Thoracic aorta (tissue), 2 donors: ENCODE measurements around the gene GEN1. TPM values are rescaled to one million over a fixed set of nuclear protein-coding genes. Genes with fewer than 3 reads are reported as not detected.

Experiments
- ATAC-seq: fragments of 150-250 bp; one replicate; pipeline ENCODE4 v1.8.0; 2017; ENCODE audit warnings: low read depth; ENCODE audit not compliant: insufficient number of reproducible peaks, low FRiP score
- DNase-seq: peaks from one replicate; pipeline ENCODE4 v3.0.0-alpha.2; 2020; ENCODE audit warnings: low spot score
- H3K27ac ChIP-seq, 2 donors: fragments of 200-600 bp; sonication (generic); 1 replicate in 1 of 2; 2 replicates in 1 of 2; pipeline ENCODE4 v1.5.1; 2016; ENCODE audit warnings: mild to moderate bottlenecking in 2 of 2, moderate library complexity in 2 of 2
- H3K27me3 ChIP-seq: fragments of 200-600 bp; sonication (generic); replicated peaks from 2 replicates; pipeline ENCODE4 v1.6.0; 2016; ENCODE audit warnings: mild to moderate bottlenecking; ENCODE audit not compliant: insufficient read depth
- H3K36me3 ChIP-seq: fragments of 200-600 bp; sonication (generic); one replicate; pipeline ENCODE4 v1.5.1; 2016
- H3K4me1 ChIP-seq, 2 donors: fragments of 200-600 bp; sonication (generic); 1 replicate in 1 of 2; 2 replicates in 1 of 2; pipeline versions ENCODE4 v1.5.1 to v1.6.0; 2016; ENCODE audit warnings: low read depth in 2 of 2, mild to moderate bottlenecking in 1 of 2; ENCODE audit not compliant: control insufficient read depth in 1 of 2
- H3K4me3 ChIP-seq: fragments of 200-600 bp; sonication (generic); 2 replicates; pipeline ENCODE4 v1.5.1; 2016; ENCODE audit warnings: mild to moderate bottlenecking
- H3K9me3 ChIP-seq: fragments of 200-600 bp; sonication (generic); 2 replicates; pipeline ENCODE4 v1.5.1; 2016
- total RNA-seq, 2 donors: library from RNA; depleted of rRNA; stranded (reverse); fragments of >200 nt; gene quantifications; one replicate each; pipeline versions ENCODE4 v1.1.0 to v1.2.3, GENCODE V29; 2016
- TF ChIP-seq, protein P1 (sequence below): fragments of 200-600 bp; sonication (generic); IDR thresholded peaks from one replicate; pipeline ENCODE4 v1.5.1; 2019; ENCODE audit warnings: antibody characterized with exemption

The GEN1 gene
- total RNA-seq, 2 donors from 2014 or later, result 3.7 to 4.9 TPM

DNA sequence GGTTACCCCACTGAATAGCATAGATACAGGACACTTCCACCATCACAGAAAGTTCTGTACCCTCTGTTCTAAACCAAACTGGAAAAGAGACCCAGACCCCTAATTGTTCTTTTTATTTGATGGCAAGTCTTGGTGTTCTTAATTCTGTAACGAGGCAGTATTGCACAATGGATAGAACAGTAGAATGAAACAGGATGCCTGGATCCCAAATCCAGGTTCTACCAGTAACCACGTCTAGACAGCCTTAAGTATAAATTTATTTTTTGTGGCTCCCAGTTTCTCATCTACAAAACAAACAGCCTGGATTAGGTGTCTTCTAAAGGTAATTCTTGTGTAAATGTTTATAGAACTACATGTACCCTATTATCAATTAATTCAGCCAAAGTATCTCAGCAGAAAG lies 24.1 kb upstream of the GEN1 start:
- no peaks in the 10 kb centered on the region for H3K9me3 ChIP-seq
- peaks cover 12% of the 10 kb centered on the region for H3K36me3 ChIP-seq
- no peak overlapping the region for H3K4me3 ChIP-seq
- DNase-seq (no peak), ATAC-seq (no peak)
- H3K4me1 ChIP-seq, result no peaks in the 10 kb centered on the region
- TF ChIP-seq, protein P1, sequence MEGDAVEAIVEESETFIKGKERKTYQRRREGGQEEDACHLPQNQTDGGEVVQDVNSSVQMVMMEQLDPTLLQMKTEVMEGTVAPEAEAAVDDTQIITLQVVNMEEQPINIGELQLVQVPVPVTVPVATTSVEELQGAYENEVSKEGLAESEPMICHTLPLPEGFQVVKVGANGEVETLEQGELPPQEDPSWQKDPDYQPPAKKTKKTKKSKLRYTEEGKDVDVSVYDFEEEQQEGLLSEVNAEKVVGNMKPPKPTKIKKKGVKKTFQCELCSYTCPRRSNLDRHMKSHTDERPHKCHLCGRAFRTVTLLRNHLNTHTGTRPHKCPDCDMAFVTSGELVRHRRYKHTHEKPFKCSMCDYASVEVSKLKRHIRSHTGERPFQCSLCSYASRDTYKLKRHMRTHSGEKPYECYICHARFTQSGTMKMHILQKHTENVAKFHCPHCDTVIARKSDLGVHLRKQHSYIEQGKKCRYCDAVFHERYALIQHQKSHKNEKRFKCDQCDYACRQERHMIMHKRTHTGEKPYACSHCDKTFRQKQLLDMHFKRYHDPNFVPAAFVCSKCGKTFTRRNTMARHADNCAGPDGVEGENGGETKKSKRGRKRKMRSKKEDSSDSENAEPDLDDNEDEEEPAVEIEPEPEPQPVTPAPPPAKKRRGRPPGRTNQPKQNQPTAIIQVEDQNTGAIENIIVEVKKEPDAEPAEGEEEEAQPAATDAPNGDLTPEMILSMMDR, result no peak
- H3K27ac ChIP-seq, result no peak overlapping the region
- no peaks in the 10 kb centered on the region for H3K27me3 ChIP-seq

DNA sequence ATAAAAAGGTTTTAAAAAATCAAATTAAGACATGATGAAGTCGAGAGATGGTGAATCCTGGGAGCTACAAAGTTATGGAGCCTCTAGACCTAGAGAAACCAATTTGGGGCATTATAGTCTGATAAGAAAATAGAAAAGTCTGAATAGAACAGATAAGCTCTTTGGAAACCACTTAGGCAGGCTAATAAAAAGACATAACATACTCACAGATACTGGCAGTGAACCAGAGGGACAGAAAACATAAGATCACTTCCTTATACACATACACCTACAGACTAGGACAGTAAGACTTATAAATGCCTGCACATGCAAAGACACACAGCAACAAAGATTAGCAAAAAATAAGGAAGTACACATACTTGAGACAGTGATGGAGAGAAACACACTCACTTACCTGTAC lies 20.3 kb upstream of the GEN1 start:
- Histone ChIP-seq H3K27ac (no peak overlapping the region), H3K9me3 (no peaks in the 10 kb centered on the region), H3K4me1 (no peaks in the 10 kb centered on the region), H3K36me3 (peaks cover 31% of the 10 kb centered on the region), H3K4me3 (no peak overlapping the region), H3K27me3 (no peaks in the 10 kb centered on the region)
- ATAC-seq, result no peak
- TF ChIP-seq, protein P1, result no peak
- DNase-seq, result no peak

DNA sequence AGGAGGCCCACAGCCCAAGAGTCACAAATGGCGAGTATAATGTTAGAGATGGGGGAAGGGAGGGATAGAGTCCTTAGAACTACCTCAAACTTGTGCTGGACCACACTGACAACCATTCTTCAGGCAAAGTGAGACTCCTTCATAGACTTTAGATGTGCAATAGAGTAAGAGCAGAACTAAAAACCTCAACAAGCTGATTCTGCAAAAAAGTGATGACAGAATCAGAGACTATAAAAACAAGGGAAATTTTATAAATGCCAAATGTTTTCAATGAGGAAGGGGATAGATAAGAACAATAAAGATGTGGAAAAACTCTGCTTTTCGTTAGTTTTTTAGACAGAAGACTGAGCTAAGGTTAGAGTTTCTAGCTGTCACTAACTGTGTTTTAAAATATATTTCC lies 18.1 kb upstream of the GEN1 start:
- H3K36me3 ChIP-seq, result peaks cover 29% of the 10 kb centered on the region
- TF ChIP-seq, protein P1, result no peak
- H3K27me3 ChIP-seq, result no peaks in the 10 kb centered on the region
- H3K4me3 ChIP-seq, result no peak overlapping the region
- no peaks in the 10 kb centered on the region for H3K9me3 ChIP-seq
- ATAC-seq (no peak), DNase-seq (no peak)
- H3K27ac ChIP-seq, result no peak overlapping the region
- H3K4me1 ChIP-seq, result no peaks in the 10 kb centered on the region

DNA sequence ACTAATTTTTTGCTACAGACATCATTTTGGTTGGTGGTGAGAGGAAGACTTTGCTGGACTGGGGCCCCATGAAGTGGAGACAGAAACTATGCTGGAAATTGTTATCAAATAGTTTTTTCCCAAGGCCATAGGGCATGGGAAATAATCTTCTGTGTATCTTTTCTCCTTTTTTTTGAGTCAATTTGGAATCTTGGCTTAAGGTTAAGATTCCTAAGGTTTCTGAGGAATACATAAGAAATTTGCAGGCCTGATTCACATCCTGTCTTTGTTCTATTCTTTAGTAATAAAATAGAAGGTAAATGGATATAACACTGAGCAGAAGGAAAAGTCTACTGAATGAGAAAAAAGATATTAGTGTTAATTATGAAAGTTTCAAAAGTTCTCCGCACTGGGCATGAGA lies 16.9 kb upstream of the GEN1 start:
- H3K4me3 ChIP-seq, result no peak overlapping the region
- no peaks in the 10 kb centered on the region for H3K9me3 ChIP-seq
- TF ChIP-seq, protein P1, result no peak
- H3K27me3 ChIP-seq, result no peaks in the 10 kb centered on the region
- ATAC-seq (no peak), DNase-seq (no peak)
- peaks cover 22% of the 10 kb centered on the region for H3K36me3 ChIP-seq
- no peak overlapping the region for H3K27ac ChIP-seq
- H3K4me1 ChIP-seq, result no peaks in the 10 kb centered on the region

DNA sequence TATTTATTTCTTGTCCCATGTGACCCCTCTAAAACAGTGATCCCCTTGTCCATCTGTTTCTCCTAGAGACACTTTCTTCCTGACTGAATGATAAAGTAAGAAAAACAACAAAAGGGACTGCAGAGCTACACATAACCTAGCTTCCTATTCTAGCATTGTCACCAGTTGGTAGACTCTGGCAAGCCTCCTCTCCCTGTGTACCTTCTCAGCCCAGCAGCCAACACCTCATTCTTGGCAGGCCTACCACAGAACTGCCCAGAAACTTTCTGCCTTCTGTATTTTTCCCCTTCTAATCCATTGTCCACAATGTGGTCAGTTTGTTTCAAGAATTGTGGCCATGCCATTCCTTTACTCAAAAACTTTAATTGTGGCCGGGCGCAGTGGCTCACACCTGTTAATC lies 13.7 kb upstream of the GEN1 start:
- DNase-seq, result no peak
- no peaks in the 10 kb centered on the region for H3K9me3 ChIP-seq
- no peak overlapping the region for H3K27ac ChIP-seq
- peaks cover 16% of the 10 kb centered on the region for H3K36me3 ChIP-seq
- H3K27me3 ChIP-seq, result no peaks in the 10 kb centered on the region
- H3K4me3 ChIP-seq, result no peak overlapping the region
- TF ChIP-seq, protein P1, result no peak
- no peaks in the 10 kb centered on the region for H3K4me1 ChIP-seq
- ATAC-seq, result no peak
